HEK293 (cell line): Measurements from ENCODE around the gene KY.

ENCODE experiments used
- HOXC10 ChIP-seq: sonication (generic); formaldehyde crosslinking; IDR thresholded peaks from 2 replicates; pipeline ENCODE4 v1.8.1; 2023; ENCODE audit warnings: mild to moderate bottlenecking, missing genetic modification reagents
- ZBTB1 ChIP-seq: fragments of 450-650 bp; formaldehyde crosslinking; IDR thresholded peaks from 2 replicates; pipeline ENCODE4 v1.5.1; 2016; ENCODE audit warnings: missing biosample characterization, missing genetic modification characterization
- ZNF670 ChIP-seq: fragments of 450-650 bp; formaldehyde crosslinking; IDR thresholded peaks from 2 replicates; pipeline ENCODE4 v1.5.1; 2016; ENCODE audit warnings: missing biosample characterization, missing genetic modification characterization, low read depth

- TF ChIP-seq HOXC10 (CRISPR knock-in tag) (no peak), ZBTB1 (tag by site-specific recombination) (no peak), ZNF670 (tag by site-specific recombination) (no peak)
Observed at GRCh38 chr3:134614955-134615354, 35.9 kb downstream of the KY start.
